Cardiac fibroblast (primary cell): ENCODE measurements around the gene COLGALT1.

Source experiments
- DNase-seq, 2 donors: peaks; one replicate each; pipeline versions ENCODE4 v3.0.0 to v3.0.0-alpha.2; 2010; ENCODE audit warnings: low read depth in 2 of 2
- H3K4me3 ChIP-seq, 2 donors: replicated peaks in 1 of 2; 1 replicate in 1 of 2; 2 replicates in 1 of 2; pipeline ENCODE4 v1.5.1; 2011; ENCODE audit warnings: low read depth in 2 of 2, low read length in 2 of 2, mild to moderate bottlenecking in 2 of 2, moderate library complexity in 1 of 2
- CTCF ChIP-seq: IDR thresholded peaks from one replicate; pipeline ENCODE4 v1.5.1; 2011; ENCODE audit warnings: low read depth, mild to moderate bottlenecking, low read length, inconsistent platforms

COLGALT1 gene

GRCh38 chr19:17614476-17614875, 59.0 kb downstream of the COLGALT1 start:
- TF ChIP-seq CTCF: no peak
- DNase-seq: no peak
- no peak overlapping the region for H3K4me3 ChIP-seq

- H3K4me3 ChIP-seq: peak overlapping the region in 1 of 2 donors; percentile 3
- no peak for DNase-seq
- TF ChIP-seq CTCF: no peak
These were observed 60.6 kb downstream of the COLGALT1 start for GRCh38 chr19:17615889-17616685.

- no peak for DNase-seq
- TF ChIP-seq CTCF: no peak
- peak overlapping the region in 1 of 2 donors; percentile 3 for H3K4me3 ChIP-seq
These were observed 61.2 kb downstream of the COLGALT1 start for GRCh38 chr19:17616686-17616960.

- H3K4me3 ChIP-seq: peak overlapping the region in 1 of 2 donors; percentile 3
- DNase-seq: peak; percentile 8 to 53
- no peak for TF ChIP-seq CTCF
These were observed 61.7 kb downstream of the COLGALT1 start for GRCh38 chr19:17616961-17617806.

- TF ChIP-seq CTCF: no peak
- H3K4me3 ChIP-seq: no peak overlapping the region
- no peak for DNase-seq
These were observed 62.4 kb downstream of the COLGALT1 start for GRCh38 chr19:17617807-17618192.

GRCh38 chr19:17618281-17618903, 62.9 kb downstream of the COLGALT1 start:
- TF ChIP-seq CTCF: no peak
- H3K4me3 ChIP-seq: no peak overlapping the region
- DNase-seq: no peak
